H9 (cell line): ENCODE results near the gene ADGRF1. TPM values are rescaled to one million over a fixed set of nuclear protein-coding genes. Genes with fewer than 3 reads are reported as not detected.

Experiments
- DNase-seq: peaks from one replicate; pipeline ENCODE4 v3.0.0-alpha.2; 2017
- H2AFZ ChIP-seq: one replicate; pipeline ENCODE4 v1.6.1; 2013; ENCODE audit warnings: mild to moderate bottlenecking, low read length, control low read depth, moderate library complexity
- H2AK5ac ChIP-seq: 2 replicates; pipeline ENCODE4 v1.6.1; 2013; ENCODE audit warnings: low read length, control low read depth, mixed read lengths; ENCODE audit not compliant: insufficient read length
- H2BK120ac ChIP-seq: one replicate; pipeline ENCODE4 v1.6.1; 2013; ENCODE audit warnings: low read depth, mild to moderate bottlenecking, low read length, control low read depth, inconsistent platforms; ENCODE audit not compliant: poor library complexity, severe bottlenecking
- H2BK12ac ChIP-seq: 2 replicates; pipeline ENCODE4 v1.6.1; 2013; ENCODE audit warnings: low read length, control low read depth, mixed read lengths, low read depth; ENCODE audit not compliant: insufficient read length
- H2BK15ac ChIP-seq: 2 replicates; pipeline ENCODE4 v1.6.1; 2013; ENCODE audit warnings: low read depth, low read length, control low read depth
- H2BK20ac ChIP-seq: one replicate; pipeline ENCODE4 v1.6.1; 2013; ENCODE audit warnings: low read depth, mild to moderate bottlenecking, low read length, control low read depth, inconsistent platforms; ENCODE audit not compliant: poor library complexity, severe bottlenecking
- H2BK5ac ChIP-seq: 2 replicates; pipeline ENCODE4 v1.6.1; 2013; ENCODE audit warnings: low read length, control low read depth, mixed read lengths; ENCODE audit not compliant: insufficient read length
- H3K14ac ChIP-seq: 2 replicates; pipeline ENCODE4 v1.6.1; 2013; ENCODE audit warnings: low read length, control low read depth; ENCODE audit not compliant: insufficient read depth
- H3K18ac ChIP-seq: 2 replicates; pipeline ENCODE4 v1.6.1; 2013; ENCODE audit warnings: low read depth, mild to moderate bottlenecking, mixed read lengths, low read length, control low read depth; ENCODE audit not compliant: insufficient read length
- H3K23ac ChIP-seq: 2 replicates; pipeline ENCODE4 v1.6.1; 2013; ENCODE audit warnings: low read length, control low read depth, mixed read lengths, low read depth; ENCODE audit not compliant: insufficient read length
- H3K23me2 ChIP-seq: 2 replicates; pipeline ENCODE4 v1.6.1; 2013; ENCODE audit warnings: low read depth, mild to moderate bottlenecking, mixed read lengths, low read length, control low read depth; ENCODE audit not compliant: insufficient read length, poor library complexity, severe bottlenecking
- H3K27ac ChIP-seq: 2 replicates; pipeline ENCODE4 v1.5.1; 2013; ENCODE audit warnings: low read length, control low read depth, mixed read lengths, low read depth; ENCODE audit not compliant: insufficient read length
- H3K27me3 ChIP-seq: 2 replicates; pipeline ENCODE4 v1.6.1; 2013; ENCODE audit warnings: low read length, control low read depth, inconsistent platforms; ENCODE audit not compliant: insufficient read depth
- H3K4ac ChIP-seq: 2 replicates; pipeline ENCODE4 v1.6.1; 2013; ENCODE audit warnings: low read depth, mild to moderate bottlenecking, control low read depth, inconsistent platforms, low read length, moderate library complexity
- H3K4me1 ChIP-seq: 2 replicates; pipeline ENCODE4 v1.6.1; 2013; ENCODE audit warnings: low read length, control low read depth, inconsistent platforms; ENCODE audit not compliant: insufficient read depth
- H3K4me2 ChIP-seq: 2 replicates; pipeline ENCODE4 v1.6.1; 2013; ENCODE audit warnings: low read length, control low read depth, mixed read lengths; ENCODE audit not compliant: insufficient read length, insufficient read depth
- H3K56ac ChIP-seq: 2 replicates; pipeline ENCODE4 v1.6.1; 2013; ENCODE audit warnings: low read depth, mild to moderate bottlenecking, mixed read lengths, low read length, control low read depth; ENCODE audit not compliant: insufficient read length
- H3K79me1 ChIP-seq: 2 replicates; pipeline ENCODE4 v1.6.1; 2013; ENCODE audit warnings: low read depth, mild to moderate bottlenecking, moderate library complexity, low read length, control low read depth, inconsistent platforms; ENCODE audit not compliant: insufficient read depth, poor library complexity, severe bottlenecking
- H3K79me2 ChIP-seq: 2 replicates; pipeline ENCODE4 v1.6.1; 2013; ENCODE audit warnings: low read length, control low read depth, inconsistent platforms; ENCODE audit not compliant: insufficient read depth
- H3K9ac ChIP-seq: 2 replicates; pipeline ENCODE4 v1.6.1; 2013; ENCODE audit warnings: low read length, control low read depth, mixed read lengths; ENCODE audit not compliant: insufficient read length; ENCODE audit errors: extremely low read depth
- H3K9me3 ChIP-seq: one replicate; pipeline ENCODE4 v1.6.1; 2013; ENCODE audit warnings: low read depth, low read length, inconsistent platforms; ENCODE audit not compliant: control insufficient read depth
- H3T11ph ChIP-seq: one replicate; pipeline ENCODE4 v1.6.1; 2013; ENCODE audit warnings: mild to moderate bottlenecking, low read length, control low read depth, inconsistent platforms
- H4K20me1 ChIP-seq: one replicate; pipeline ENCODE4 v1.6.1; 2013; ENCODE audit not compliant: control insufficient read depth, insufficient read length, insufficient read depth
- H4K5ac ChIP-seq: 2 replicates; pipeline ENCODE4 v1.6.1; 2013; ENCODE audit warnings: low read depth, mild to moderate bottlenecking, mixed read lengths, low read length, control low read depth; ENCODE audit not compliant: insufficient read length
- H4K8ac ChIP-seq: replicated peaks from 2 replicates; pipeline ENCODE4 v1.6.1; 2013; ENCODE audit warnings: low read length, control low read depth, mixed read lengths, low read depth; ENCODE audit not compliant: insufficient read length
- H4K91ac ChIP-seq: 2 replicates; pipeline ENCODE4 v1.6.1; 2013; ENCODE audit warnings: low read depth, mild to moderate bottlenecking, moderate library complexity, mixed read lengths, low read length, control low read depth; ENCODE audit not compliant: insufficient read length
- H3K27ac Mint-ChIP-seq, 3 experiments: 2 replicates in 2 of 3; 3 replicates in 1 of 3; pipeline ENCODE4 v1.8.0; 2020 to 2021; ENCODE audit warnings: mixed read lengths in 3 of 3, mild to moderate bottlenecking in 1 of 3, moderate library complexity in 1 of 3
- H3K27me3 Mint-ChIP-seq: 2 replicates; pipeline ENCODE4 v1.8.0; 2021; ENCODE audit warnings: low read depth, mild to moderate bottlenecking, moderate library complexity, mixed read lengths
- H3K36me3 Mint-ChIP-seq, 3 experiments: 2 replicates in 2 of 3; 3 replicates in 1 of 3; pipeline ENCODE4 v1.8.0; 2020 to 2021; ENCODE audit warnings: low read depth in 3 of 3, mixed read lengths in 3 of 3; ENCODE audit not compliant: insufficient read depth in 1 of 3
- H3K4me1 Mint-ChIP-seq, 2 experiments: 2 replicates each; pipeline ENCODE4 v1.8.0; 2020; ENCODE audit warnings: mixed read lengths in 2 of 2
- H3K4me3 Mint-ChIP-seq, 2 experiments: 2 replicates in 1 of 2; 3 replicates in 1 of 2; pipeline ENCODE4 v1.8.0; 2020 to 2021; ENCODE audit warnings: mild to moderate bottlenecking in 2 of 2, mixed read lengths in 2 of 2, moderate library complexity in 1 of 2
- H3K9me3 Mint-ChIP-seq, 2 experiments: 2 replicates in 1 of 2; 3 replicates in 1 of 2; pipeline ENCODE4 v1.8.0; 2020; ENCODE audit warnings: mild to moderate bottlenecking in 2 of 2, mixed read lengths in 2 of 2, moderate library complexity in 1 of 2
- CTCF ChIP-seq: fragments of 200-600 bp; sonication (generic); conservative IDR thresholded peaks from 3 replicates; pipeline ENCODE4 v1.8.0; 2021; ENCODE audit warnings: antibody characterized with exemption, mild to moderate bottlenecking
- WGBS: extraction: QIAGEN DNeasy Blood & Tissue Kit; methylation state at CpG from one replicate; pipeline ENCODE4 v1.1.7; 2013; ENCODE audit warnings: missing lambda C conversion rate, low lambda C conversion rate, mixed read lengths; ENCODE audit not compliant: insufficient read length; ENCODE audit errors: extremely low coverage; 5-methylcytosine and 5-hydroxymethylcytosine counted together
- total RNA-seq: library from RNA; stranded (reverse); gene quantifications from 2 replicates; pipeline ENCODE4 v1.2.1, GENCODE V29; 2021

Gene ADGRF1
- total RNA-seq, 1 experiment from 2014 or later: not detected

- no peak overlapping the region for H3K27ac ChIP-seq
Measured at GRCh38 chr6:47034926-47035325, 7.2 kb downstream of the ADGRF1 start.

More at GRCh38 chr6:47034926-47035325, 7.2 kb downstream of the ADGRF1 start:
- Histone ChIP-seq H2BK15ac (no peak overlapping the region), H3K9me3 (no peaks in the 10 kb centered on the region), H2AFZ (peak overlapping the region; percentile 12), H2BK12ac (no peak overlapping the region), H2BK20ac (no peak overlapping the region), H3K4me1 (no peaks in the 10 kb centered on the region), H2AK5ac (no peak overlapping the region), H3K14ac (no peak overlapping the region), H3K79me1 (no peaks in the 10 kb centered on the region), H4K91ac (no peak overlapping the region), H3K27me3 (no peaks in the 10 kb centered on the region), H3K18ac (no peak overlapping the region), H3T11ph (no peak overlapping the region), H3K9ac (no peak overlapping the region), H3K4ac (no peak overlapping the region), H3K56ac (no peak overlapping the region), H3K79me2 (no peaks in the 10 kb centered on the region), H4K8ac (no peak overlapping the region), H2BK5ac (no peak overlapping the region), H3K23ac (no peak overlapping the region), H4K20me1 (no peaks in the 10 kb centered on the region), H3K23me2 (no peaks in the 10 kb centered on the region), H3K4me2 (no peak overlapping the region), H4K5ac (no peak overlapping the region), H2BK120ac (no peak overlapping the region)
- H3K27me3 Mint-ChIP-seq: no peaks in the 10 kb centered on the region
- H3K36me3 Mint-ChIP-seq: no peaks in the 10 kb centered on the region
- no CpG with 5 or more reads among the region's 6 CpGs for WGBS
- no peak for DNase-seq
- no peaks in the 10 kb centered on the region for H3K9me3 Mint-ChIP-seq
- no peak overlapping the region for H3K4me3 Mint-ChIP-seq
- TF ChIP-seq CTCF: no peak
- H3K27ac Mint-ChIP-seq: no peak overlapping the region; a peak in 1 of 7 replicates
- peaks cover 8 to 15% of the 10 kb centered on the region in 2 experiments for H3K4me1 Mint-ChIP-seq
